Natural killer cell (primary cell): ENCODE results near the gene TNXB. TPM values are rescaled to one million over a fixed set of nuclear protein-coding genes. Genes with fewer than 3 reads are reported as not detected.

Experiments used
- ATAC-seq, 3 donors: fragments of 150-1000 bp in 2 of 3; fragments of 200-7000 bp in 1 of 3; cut with Tn5 transposase; 1 replicate in 1 of 3; 2 replicates in 2 of 3; pipeline ENCODE4 v1.10.0; 2021; ENCODE audit warnings: mild to moderate bottlenecking in 2 of 3, moderate library complexity in 2 of 3
- DNase-seq, 2 donors: peaks; one replicate each; pipeline versions ENCODE4 v3.0.0 to v3.0.0-alpha.2; 2013 to 2021; ENCODE audit warnings: mixed read lengths in 1 of 2
- H3K27ac ChIP-seq: one replicate; pipeline ENCODE4 v1.5.1; 2013; ENCODE audit warnings: mild to moderate bottlenecking, low read length
- H3K27me3 ChIP-seq: one replicate; pipeline ENCODE4 v1.6.1; 2013; ENCODE audit warnings: low read length; ENCODE audit not compliant: control insufficient read depth, insufficient read depth
- H3K36me3 ChIP-seq: one replicate; pipeline ENCODE4 v1.6.1; 2013; ENCODE audit warnings: low read length; ENCODE audit not compliant: control insufficient read depth, insufficient read depth
- H3K4me1 ChIP-seq: one replicate; pipeline ENCODE4 v1.6.1; 2013; ENCODE audit warnings: low read length; ENCODE audit not compliant: control insufficient read depth, insufficient read depth
- H3K4me3 ChIP-seq: one replicate; pipeline ENCODE4 v1.5.1; 2013; ENCODE audit warnings: low read length
- H3K9me3 ChIP-seq: one replicate; pipeline ENCODE4 v1.6.1; 2013; ENCODE audit warnings: low read length; ENCODE audit not compliant: control insufficient read depth, insufficient read depth
- H3K27ac Mint-ChIP-seq, 2 donors: one replicate each; pipeline ENCODE4 v1.8.0; 2022; ENCODE audit warnings: mild to moderate bottlenecking in 2 of 2, mixed read lengths in 2 of 2, moderate library complexity in 1 of 2
- H3K27me3 Mint-ChIP-seq, 2 donors: one replicate each; pipeline ENCODE4 v1.8.0; 2022; ENCODE audit warnings: low read depth in 2 of 2, mixed read lengths in 2 of 2
- H3K36me3 Mint-ChIP-seq: one replicate; pipeline ENCODE4 v1.8.0; 2022; ENCODE audit warnings: mixed read lengths
- H3K4me1 Mint-ChIP-seq, 2 donors: one replicate each; pipeline ENCODE4 v1.8.0; 2022; ENCODE audit warnings: mixed read lengths in 2 of 2
- H3K4me3 Mint-ChIP-seq: one replicate; pipeline ENCODE4 v1.8.0; 2022; ENCODE audit warnings: mild to moderate bottlenecking, moderate library complexity, mixed read lengths
- H3K9me3 Mint-ChIP-seq, 2 donors: one replicate each; pipeline ENCODE4 v1.8.0; 2022; ENCODE audit warnings: mixed read lengths in 2 of 2
- WGBS: methylation state at CpG from one replicate; pipeline ENCODE4 v1.1.7; 2013; ENCODE audit warnings: missing lambda C conversion rate; ENCODE audit not compliant: insufficient coverage; 5-methylcytosine and 5-hydroxymethylcytosine counted together
- intact Hi-C: fragments of 100-400 bp; cut with micrococcal nuclease; formaldehyde crosslinking; loops from one replicate; pipeline ENCODE4 v1.14.2; 2022
- total RNA-seq, 4 donors: library from RNA; stranded (reverse); fragments of 120-200 nt in 1 of 4; gene quantifications; one replicate each; pipeline versions ENCODE4 v1.2.3 to v1.2.4, GENCODE V29; 2013 to 2022
- TF ChIP-seq, protein P1 (sequence below): fragments of 200-600 bp; IDR thresholded peaks from one replicate; pipeline ENCODE4 v1.8.0; 2022; ENCODE audit warnings: antibody characterized with exemption

TNXB gene
- total RNA-seq, 3 donors from 2014 or later (not counting 1 experiment from before 2014, with no cell fraction given) = 11.7 to 15.2 (median 13.5) TPM

- Mint-ChIP-seq H3K36me3 (no peaks in the 10 kb centered on the region), H3K4me1 (no peaks in the 10 kb centered on the region), H3K4me3 (no peak overlapping the region), H3K9me3 (no peaks in the 10 kb centered on the region), H3K27ac (no peak overlapping the region), H3K27me3 (no peaks in the 10 kb centered on the region)
- H3K27ac ChIP-seq = no peak overlapping the region
- H3K4me3 ChIP-seq = no peak overlapping the region
- 91% methylated on average over 24 of the region's 28 CpGs for WGBS
- TF ChIP-seq, protein P1, sequence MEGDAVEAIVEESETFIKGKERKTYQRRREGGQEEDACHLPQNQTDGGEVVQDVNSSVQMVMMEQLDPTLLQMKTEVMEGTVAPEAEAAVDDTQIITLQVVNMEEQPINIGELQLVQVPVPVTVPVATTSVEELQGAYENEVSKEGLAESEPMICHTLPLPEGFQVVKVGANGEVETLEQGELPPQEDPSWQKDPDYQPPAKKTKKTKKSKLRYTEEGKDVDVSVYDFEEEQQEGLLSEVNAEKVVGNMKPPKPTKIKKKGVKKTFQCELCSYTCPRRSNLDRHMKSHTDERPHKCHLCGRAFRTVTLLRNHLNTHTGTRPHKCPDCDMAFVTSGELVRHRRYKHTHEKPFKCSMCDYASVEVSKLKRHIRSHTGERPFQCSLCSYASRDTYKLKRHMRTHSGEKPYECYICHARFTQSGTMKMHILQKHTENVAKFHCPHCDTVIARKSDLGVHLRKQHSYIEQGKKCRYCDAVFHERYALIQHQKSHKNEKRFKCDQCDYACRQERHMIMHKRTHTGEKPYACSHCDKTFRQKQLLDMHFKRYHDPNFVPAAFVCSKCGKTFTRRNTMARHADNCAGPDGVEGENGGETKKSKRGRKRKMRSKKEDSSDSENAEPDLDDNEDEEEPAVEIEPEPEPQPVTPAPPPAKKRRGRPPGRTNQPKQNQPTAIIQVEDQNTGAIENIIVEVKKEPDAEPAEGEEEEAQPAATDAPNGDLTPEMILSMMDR = no peak
- H3K4me1 ChIP-seq = no peaks in the 10 kb centered on the region
- no peaks in the 10 kb centered on the region for H3K36me3 ChIP-seq
- ATAC-seq (no peak), DNase-seq (no peak)
- H3K27me3 ChIP-seq = no peaks in the 10 kb centered on the region
- intact Hi-C loops = no loop called here
- H3K9me3 ChIP-seq = no peaks in the 10 kb centered on the region
These were observed 48.0 kb downstream of the TNXB start for GRCh38 chr6:32060966-32061655.

DNA sequence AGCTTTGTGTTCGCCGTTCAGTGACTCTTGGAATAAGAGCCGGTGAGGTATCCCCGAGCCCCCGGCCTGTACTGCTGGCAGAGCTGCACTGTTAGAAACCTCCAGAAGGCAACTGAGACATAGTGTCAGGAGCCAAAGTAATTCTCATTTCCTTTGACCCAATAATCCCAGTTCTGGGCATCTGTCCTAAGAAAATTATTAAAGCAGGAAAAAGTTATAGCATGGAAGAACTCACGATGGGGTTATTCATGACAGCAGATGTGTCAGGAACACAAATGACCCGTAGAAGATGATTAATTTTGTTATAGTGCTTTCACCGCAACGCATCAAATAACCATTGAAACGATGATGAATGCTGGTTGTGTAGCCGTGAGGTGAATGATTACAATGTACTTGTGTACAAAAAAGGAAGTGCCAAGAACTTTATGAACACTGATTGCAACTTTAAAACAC lies 50.6 kb downstream of the TNXB start:
- H3K36me3 Mint-ChIP-seq = no peaks in the 10 kb centered on the region
- H3K9me3 Mint-ChIP-seq = no peaks in the 10 kb centered on the region
- Histone ChIP-seq H3K27ac (no peak overlapping the region), H3K4me1 (no peaks in the 10 kb centered on the region), H3K36me3 (no peaks in the 10 kb centered on the region), H3K27me3 (no peaks in the 10 kb centered on the region), H3K9me3 (no peaks in the 10 kb centered on the region), H3K4me3 (no peak overlapping the region)
- H3K27ac Mint-ChIP-seq = no peak overlapping the region
- H3K4me1 Mint-ChIP-seq = no peaks in the 10 kb centered on the region
- ATAC-seq = no peak
- no peak for DNase-seq
- 85% methylated on average over 11 of the region's 11 CpGs for WGBS
- intact Hi-C loops = no loop called here
- TF ChIP-seq, protein P1 = no peak
- peaks cover 0 to 2% of the 10 kb centered on the region in 2 donors for H3K27me3 Mint-ChIP-seq
- H3K4me3 Mint-ChIP-seq = no peak overlapping the region

- peaks cover 0 to 2% of the 10 kb centered on the region in 2 donors for H3K27me3 Mint-ChIP-seq
These were observed 51.2 kb downstream of the TNXB start for GRCh38 chr6:32057966-32058365.

More at GRCh38 chr6:32057966-32058365, 51.2 kb downstream of the TNXB start:
- no peaks in the 10 kb centered on the region for H3K4me1 Mint-ChIP-seq
- ATAC-seq (no peak), DNase-seq (no peak)
- Histone ChIP-seq H3K4me1 (no peaks in the 10 kb centered on the region), H3K27me3 (no peaks in the 10 kb centered on the region), H3K36me3 (no peaks in the 10 kb centered on the region), H3K27ac (no peak overlapping the region), H3K4me3 (no peak overlapping the region), H3K9me3 (no peaks in the 10 kb centered on the region)
- intact Hi-C loops = no loop called here
- H3K9me3 Mint-ChIP-seq = no peaks in the 10 kb centered on the region
- no peaks in the 10 kb centered on the region for H3K36me3 Mint-ChIP-seq
- TF ChIP-seq, protein P1 = no peak
- WGBS = 90% methylated on average over 17 of the region's 17 CpGs
- no peak overlapping the region for H3K4me3 Mint-ChIP-seq
- no peak overlapping the region for H3K27ac Mint-ChIP-seq
